ENCODE results near the gene PHKA2.

PHKA2 gene

GRCh38 chrX:18873189-18873791, 110.6 kb downstream of the PHKA2 start:
- Histone ChIP-seq H3K79me2 (ENCODE audit: low read length) (no peaks in the 10 kb centered on the region), H2AFZ (ENCODE audit: low read depth, low read length) (no peak overlapping the region), H3K27me3 (ENCODE audit: low read depth, low read length) (no peaks in the 10 kb centered on the region), H3K36me3 (replicated peaks; ENCODE audit: low read depth, low read length) (no peaks in the 10 kb centered on the region), H3K27ac (ENCODE audit: low read length) (no peak overlapping the region), H3K4me3 (ENCODE audit: low read length) (no peak overlapping the region), H3K9me3 (ENCODE audit: insufficient read depth, low read length) (no peaks in the 10 kb centered on the region), H3K4me1 (ENCODE audit: low read length) (no peaks in the 10 kb centered on the region), H4K20me1 (ENCODE audit: insufficient read depth, low read length) (no peaks in the 10 kb centered on the region), H3K9ac (ENCODE audit: low read length) (no peak overlapping the region), H3K4me2 (ENCODE audit: low read length) (no peak overlapping the region)
- TF ChIP-seq EZH2phosphoT487 (IDR thresholded peaks at IDR 0.05; ENCODE audit: low read depth) (no peak), CTCF (IDR thresholded peaks at IDR 0.05; ENCODE audit: low read depth, low read length) (no peak)

GRCh38 chrX:18872621-18873020, 111.3 kb downstream of the PHKA2 start:
- no peak overlapping the region for H3K9ac ChIP-seq (ENCODE audit: low read length)
- no peaks in the 10 kb centered on the region for H3K4me1 ChIP-seq (ENCODE audit: low read length)
- no peak overlapping the region for H3K4me2 ChIP-seq (ENCODE audit: low read length)
- H3K9me3 ChIP-seq (ENCODE audit: insufficient read depth, low read length) = no peaks in the 10 kb centered on the region
- H3K4me3 ChIP-seq (ENCODE audit: low read length) = no peak overlapping the region
- no peaks in the 10 kb centered on the region for H4K20me1 ChIP-seq (ENCODE audit: insufficient read depth, low read length)
- TF ChIP-seq CTCF (IDR thresholded peaks at IDR 0.05; ENCODE audit: low read depth, low read length) (no peak), EZH2phosphoT487 (IDR thresholded peaks at IDR 0.05; ENCODE audit: low read depth) (no peak)
- no peaks in the 10 kb centered on the region for H3K27me3 ChIP-seq (ENCODE audit: low read depth, low read length)
- H2AFZ ChIP-seq (ENCODE audit: low read depth, low read length) = no peak overlapping the region
- no peaks in the 10 kb centered on the region for H3K79me2 ChIP-seq (ENCODE audit: low read length)
- H3K27ac ChIP-seq (ENCODE audit: low read length) = no peak overlapping the region
- no peaks in the 10 kb centered on the region for H3K36me3 ChIP-seq (replicated peaks; ENCODE audit: low read depth, low read length)

GRCh38 chrX:18871970-18872369, 111.9 kb downstream of the PHKA2 start:
- Histone ChIP-seq H2AFZ (ENCODE audit: low read depth, low read length) (no peak overlapping the region), H4K20me1 (ENCODE audit: insufficient read depth, low read length) (no peaks in the 10 kb centered on the region), H3K27ac (ENCODE audit: low read length) (no peak overlapping the region), H3K79me2 (ENCODE audit: low read length) (no peaks in the 10 kb centered on the region), H3K4me1 (ENCODE audit: low read length) (no peaks in the 10 kb centered on the region), H3K27me3 (ENCODE audit: low read depth, low read length) (no peaks in the 10 kb centered on the region), H3K9ac (ENCODE audit: low read length) (no peak overlapping the region), H3K4me2 (ENCODE audit: low read length) (no peak overlapping the region), H3K36me3 (replicated peaks; ENCODE audit: low read depth, low read length) (no peaks in the 10 kb centered on the region), H3K9me3 (ENCODE audit: insufficient read depth, low read length) (no peaks in the 10 kb centered on the region), H3K4me3 (ENCODE audit: low read length) (no peak overlapping the region)
- TF ChIP-seq EZH2phosphoT487 (IDR thresholded peaks at IDR 0.05; ENCODE audit: low read depth) = no peak
- TF ChIP-seq CTCF (IDR thresholded peaks at IDR 0.05; ENCODE audit: low read depth, low read length) = no peak

- H3K4me1 ChIP-seq (ENCODE audit: low read length) = no peaks in the 10 kb centered on the region
- no peaks in the 10 kb centered on the region for H4K20me1 ChIP-seq (ENCODE audit: insufficient read depth, low read length)
- no peaks in the 10 kb centered on the region for H3K36me3 ChIP-seq (replicated peaks; ENCODE audit: low read depth, low read length)
- no peak overlapping the region for H3K4me2 ChIP-seq (ENCODE audit: low read length)
- H3K79me2 ChIP-seq (ENCODE audit: low read length) = no peaks in the 10 kb centered on the region
- H3K9me3 ChIP-seq (ENCODE audit: insufficient read depth, low read length) = no peaks in the 10 kb centered on the region
- H3K27ac ChIP-seq (ENCODE audit: low read length) = no peak overlapping the region
- H3K4me3 ChIP-seq (ENCODE audit: low read length) = no peak overlapping the region
- no peak overlapping the region for H3K9ac ChIP-seq (ENCODE audit: low read length)
- no peak for TF ChIP-seq CTCF (IDR thresholded peaks at IDR 0.05; ENCODE audit: low read depth, low read length)
- TF ChIP-seq EZH2phosphoT487 (IDR thresholded peaks at IDR 0.05; ENCODE audit: low read depth) = no peak
- no peak overlapping the region for H2AFZ ChIP-seq (ENCODE audit: low read depth, low read length)
- H3K27me3 ChIP-seq (ENCODE audit: low read depth, low read length) = no peaks in the 10 kb centered on the region
Observed at GRCh38 chrX:18871161-18871890, 112.6 kb downstream of the PHKA2 start.

All from OCI-LY3 (cell line).